ENCODE data around the gene SNRNP200. TPM values are rescaled to one million over a fixed set of nuclear protein-coding genes. Genes with fewer than 3 reads are reported as not detected.

Gene SNRNP200
- total and polyA plus RNA-seq, 4 donors = 28.1 to 75.2 (median 47.5) TPM

GRCh38 chr2:96318723-96319122 lies 13.4 kb upstream of the SNRNP200 start (continued):
- TF ChIP-seq HNF4G (IDR thresholded peaks at IDR 0.05) = no peak
- no peak for TF ChIP-seq TAF1 (conservative IDR thresholded peaks at IDR 0.05)
- TF ChIP-seq YY1 (IDR thresholded peaks at IDR 0.05) = no peak
- TF ChIP-seq NR2F2 (IDR thresholded peaks at IDR 0.05) = no peak
- TF ChIP-seq ATF3 (IDR thresholded peaks at IDR 0.05) = no peak
- TF ChIP-seq CTCF (IDR thresholded peaks at IDR 0.05; ENCODE audit: low read depth, low read length, missing input control) = no peak

DNA sequence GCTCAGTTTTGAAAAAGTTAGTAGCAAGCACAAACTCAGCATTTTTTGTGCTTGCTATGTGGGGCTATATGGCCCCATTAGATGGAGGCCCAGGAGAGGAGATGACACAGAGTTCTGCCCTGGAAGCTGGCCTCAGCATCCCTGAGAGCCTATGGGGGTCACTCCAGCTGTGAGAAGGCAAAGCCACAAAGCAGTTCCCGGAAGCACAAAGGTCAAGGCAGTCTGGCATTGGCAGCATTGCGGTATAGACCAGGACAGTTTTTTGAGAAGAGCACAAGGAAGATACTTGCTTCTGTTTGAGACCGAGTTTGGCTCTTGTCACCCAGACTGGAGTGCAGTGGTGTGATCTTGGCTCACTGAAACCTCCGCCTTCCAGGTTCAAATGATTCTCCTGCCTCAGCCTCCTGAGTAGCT lies 12.2 kb upstream of the SNRNP200 start:
- no peak for DNase-seq (ENCODE audit: low spot score)
- no peaks in the 10 kb centered on the region for H3K9me3 ChIP-seq (ENCODE audit: control insufficient read depth in 4 of 4, low read length in 3 of 4)
- H3K4me1 ChIP-seq (ENCODE audit: control insufficient read depth in 4 of 4, insufficient read depth in 4 of 4, low read length in 3 of 4) = peaks cover 0 to 17% (median 12%) of the 10 kb centered on the region in 4 donors
- H3K36me3 ChIP-seq (ENCODE audit: control insufficient read depth in 4 of 4, insufficient read depth in 3 of 4, low read depth in 1 of 4, low read length in 3 of 4) = no peaks in the 10 kb centered on the region
- no peak overlapping the region for H3K27ac ChIP-seq (ENCODE audit: low read depth in 1 of 2, low read length in 2 of 2)
- H3K27me3 ChIP-seq (ENCODE audit: control insufficient read depth in 4 of 4, insufficient read depth in 4 of 4, low read length in 3 of 4) = peaks cover 0 to under 1% (median 0%) of the 10 kb centered on the region in 4 donors
- H3K9ac ChIP-seq (ENCODE audit: low read depth in 1 of 2, low read length in 2 of 2) = no peak overlapping the region
- no peak overlapping the region for H3K4me3 ChIP-seq (ENCODE audit: low read depth in 1 of 3, low read length in 3 of 3)
- WGBS = 84% methylated on average over 4 of the region's 4 CpGs
- TF ChIP-seq CTCF (IDR thresholded peaks at IDR 0.05; ENCODE audit: low read depth, low read length, missing input control) = no peak
- no peak for TF ChIP-seq FOXA2 (IDR thresholded peaks at IDR 0.05)
- no peak for TF ChIP-seq YY1 (IDR thresholded peaks at IDR 0.05)
- no peak for TF ChIP-seq FOXA1 (IDR thresholded peaks at IDR 0.05)
- TF ChIP-seq ATF3 (IDR thresholded peaks at IDR 0.05) = no peak
- no peak for TF ChIP-seq RXRA (IDR thresholded peaks at IDR 0.05)
- TF ChIP-seq, protein P1, sequence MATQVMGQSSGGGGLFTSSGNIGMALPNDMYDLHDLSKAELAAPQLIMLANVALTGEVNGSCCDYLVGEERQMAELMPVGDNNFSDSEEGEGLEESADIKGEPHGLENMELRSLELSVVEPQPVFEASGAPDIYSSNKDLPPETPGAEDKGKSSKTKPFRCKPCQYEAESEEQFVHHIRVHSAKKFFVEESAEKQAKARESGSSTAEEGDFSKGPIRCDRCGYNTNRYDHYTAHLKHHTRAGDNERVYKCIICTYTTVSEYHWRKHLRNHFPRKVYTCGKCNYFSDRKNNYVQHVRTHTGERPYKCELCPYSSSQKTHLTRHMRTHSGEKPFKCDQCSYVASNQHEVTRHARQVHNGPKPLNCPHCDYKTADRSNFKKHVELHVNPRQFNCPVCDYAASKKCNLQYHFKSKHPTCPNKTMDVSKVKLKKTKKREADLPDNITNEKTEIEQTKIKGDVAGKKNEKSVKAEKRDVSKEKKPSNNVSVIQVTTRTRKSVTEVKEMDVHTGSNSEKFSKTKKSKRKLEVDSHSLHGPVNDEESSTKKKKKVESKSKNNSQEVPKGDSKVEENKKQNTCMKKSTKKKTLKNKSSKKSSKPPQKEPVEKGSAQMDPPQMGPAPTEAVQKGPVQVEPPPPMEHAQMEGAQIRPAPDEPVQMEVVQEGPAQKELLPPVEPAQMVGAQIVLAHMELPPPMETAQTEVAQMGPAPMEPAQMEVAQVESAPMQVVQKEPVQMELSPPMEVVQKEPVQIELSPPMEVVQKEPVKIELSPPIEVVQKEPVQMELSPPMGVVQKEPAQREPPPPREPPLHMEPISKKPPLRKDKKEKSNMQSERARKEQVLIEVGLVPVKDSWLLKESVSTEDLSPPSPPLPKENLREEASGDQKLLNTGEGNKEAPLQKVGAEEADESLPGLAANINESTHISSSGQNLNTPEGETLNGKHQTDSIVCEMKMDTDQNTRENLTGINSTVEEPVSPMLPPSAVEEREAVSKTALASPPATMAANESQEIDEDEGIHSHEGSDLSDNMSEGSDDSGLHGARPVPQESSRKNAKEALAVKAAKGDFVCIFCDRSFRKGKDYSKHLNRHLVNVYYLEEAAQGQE (IDR thresholded peaks at IDR 0.05) = no peak
- TF ChIP-seq RAD21 (IDR thresholded peaks at IDR 0.05) = no peak
- no peak for TF ChIP-seq EGR1 (IDR thresholded peaks at IDR 0.05; ENCODE audit: low read depth in 2 of 2)
- TF ChIP-seq TAF1 (conservative IDR thresholded peaks at IDR 0.05) = no peak
- TF ChIP-seq HNF4G (IDR thresholded peaks at IDR 0.05) = no peak
- TF ChIP-seq ZBTB33 (IDR thresholded peaks at IDR 0.05) = no peak
- no peak for TF ChIP-seq SP1 (IDR thresholded peaks at IDR 0.05)
- no peak for TF ChIP-seq HNF4A (conservative IDR thresholded peaks at IDR 0.05)
- TF ChIP-seq JUND (IDR thresholded peaks at IDR 0.05) = no peak
- no peak for TF ChIP-seq MAX (IDR thresholded peaks at IDR 0.05)
